GM10266 (cell line): Measurements from ENCODE around the gene ZBBX.
A peak's percentile ranks its signal among the peaks of the same experiment; 100 is the strongest.

Experiments
- DNase-seq: peaks from one replicate; pipeline ENCODE4 v3.0.0; 2012; ENCODE audit errors: extremely low spot score
- CTCF ChIP-seq: IDR thresholded peaks from 2 replicates; pipeline ENCODE4 v1.5.1; 2012; ENCODE audit warnings: mild to moderate bottlenecking, low read depth; ENCODE audit not compliant: control insufficient read depth, insufficient read depth; ENCODE audit errors: missing control alignments

Gene ZBBX

GRCh38 chr3:167350245-167350862 is 29.7 kb downstream of the ZBBX start:
- peak; percentile 6 for DNase-seq
- TF ChIP-seq CTCF, result peak; percentile 61

GRCh38 chr3:167346171-167346570 is 33.9 kb downstream of the ZBBX start:
- TF ChIP-seq CTCF, result no peak
- DNase-seq, result no peak

GRCh38 chr3:167330993-167331785 is 48.9 kb downstream of the ZBBX start:
- no peak for TF ChIP-seq CTCF
- DNase-seq, result no peak

- TF ChIP-seq CTCF, result no peak
Observed at GRCh38 chr3:167323572-167323971, 56.5 kb downstream of the ZBBX start.

GRCh38 chr3:167318996-167319615 is 61.0 kb downstream of the ZBBX start:
- no peak for DNase-seq
- TF ChIP-seq CTCF, result no peak

More at GRCh38 chr3:167323572-167323971, 56.5 kb downstream of the ZBBX start:
- no peak for DNase-seq

- no peak for TF ChIP-seq CTCF
- no peak for DNase-seq
Observed at GRCh38 chr3:167318306-167318705, 61.8 kb downstream of the ZBBX start.

- no peak for DNase-seq
- TF ChIP-seq CTCF, result no peak
Observed at GRCh38 chr3:167306319-167306718, 73.8 kb downstream of the ZBBX start.
